OCI-LY7 (cell line): ENCODE measurements around the gene PLD4. TPM values are rescaled to one million over a fixed set of nuclear protein-coding genes. Genes with fewer than 3 reads are reported as not detected.
"Not testable (repeated sequence)": the region's sequence is repeated elsewhere in the genome, so short reads cannot be mapped to it uniquely, and the experiment has no call there.

Experiments used
- BruUV-seq: library from RNA; stranded (reverse); fragments of 400-500 nt; replicated peaks from 2 replicates; lab custom pipeline; 2021; lab: Mats Ljungman, UMichigan
- CTCF ChIA-PET: fragments of 300-600 bp; sonication (Branson Sonifier 250); formaldehyde crosslinking; loops from one replicate; lab custom pipeline; 2022; ENCODE audit warnings: antibody characterized with exemption; ENCODE audit not compliant: unreplicated experiment; lab: Charles Lee
- POLR2A ChIA-PET: fragments of 300-600 bp; sonication (Branson Sonifier 250); formaldehyde crosslinking; loops from one replicate; lab custom pipeline; 2022; ENCODE audit warnings: antibody characterized with exemption; lab: Charles Lee
- DNase-seq: peaks from one replicate; pipeline ENCODE4 v3.0.0-alpha.2; 2015; ENCODE audit warnings: low spot score
- H2AFZ ChIP-seq: fragments of 200-600 bp; sonication (generic), shearing (Covaris generic); 2 replicates; pipeline ENCODE4 v1.6.1; 2014; ENCODE audit warnings: mild to moderate bottlenecking, antibody characterized with exemption, low read length, moderate library complexity
- H3K27ac ChIP-seq: fragments of 200-600 bp; sonication (generic); 2 replicates; pipeline ENCODE4 v1.5.1; 2014; ENCODE audit warnings: mixed run types, low read depth, mild to moderate bottlenecking, moderate library complexity, low read length, inconsistent platforms; ENCODE audit not compliant: poor library complexity, severe bottlenecking
- H3K36me3 ChIP-seq: fragments of 200-600 bp; sonication (generic); 2 replicates; pipeline ENCODE4 v1.6.1; 2014; ENCODE audit warnings: mild to moderate bottlenecking, antibody characterized with exemption, low read length, moderate library complexity, mixed read lengths; ENCODE audit not compliant: insufficient read depth
- H3K4me1 ChIP-seq: fragments of 200-600 bp; sonication (generic); 2 replicates; pipeline ENCODE4 v1.5.1; 2014; ENCODE audit warnings: mild to moderate bottlenecking, low read length; ENCODE audit not compliant: insufficient read depth, poor library complexity, severe bottlenecking
- H3K4me2 ChIP-seq: fragments of 200-600 bp; sonication (generic); 2 replicates; pipeline ENCODE4 v1.6.1; 2014; ENCODE audit warnings: mild to moderate bottlenecking, low read length
- H3K4me3 ChIP-seq: fragments of 200-600 bp; sonication (generic); 2 replicates; pipeline ENCODE4 v1.5.1; 2014; ENCODE audit warnings: mild to moderate bottlenecking, low read depth, low read length; ENCODE audit not compliant: poor library complexity, severe bottlenecking
- H3K79me2 ChIP-seq: fragments of 200-600 bp; sonication (generic); 2 replicates; pipeline ENCODE4 v1.6.1; 2016; ENCODE audit warnings: low read depth, mild to moderate bottlenecking, low read length, moderate library complexity, mixed read lengths; ENCODE audit not compliant: insufficient read depth
- H3K9me2 ChIP-seq: fragments of 200-600 bp; sonication (generic); 2 replicates; pipeline ENCODE4 v1.6.1; 2016; ENCODE audit warnings: mild to moderate bottlenecking, low read length, mixed read lengths; ENCODE audit not compliant: insufficient read depth
- H3K9me3 ChIP-seq: fragments of 200-600 bp; sonication (generic); 2 replicates; pipeline ENCODE4 v1.6.1; 2014; ENCODE audit warnings: mild to moderate bottlenecking, mixed run types, low read length, mixed read lengths
- H4K20me1 ChIP-seq: fragments of 200-600 bp; sonication (generic); 2 replicates; pipeline ENCODE4 v1.6.1; 2014; ENCODE audit warnings: mild to moderate bottlenecking, antibody characterized with exemption, low read length, moderate library complexity, mixed read lengths; ENCODE audit not compliant: insufficient read depth
- CTCF ChIP-seq: fragments of 200-600 bp; sonication (generic); conservative IDR thresholded peaks from 2 replicates; pipeline ENCODE4 v1.5.1; 2014; ENCODE audit warnings: mild to moderate bottlenecking, antibody characterized with exemption, low read length, moderate library complexity, mixed read lengths
- EZH2phosphoT487 ChIP-seq: fragments of 200-600 bp; sonication (generic); IDR thresholded peaks from 2 replicates; pipeline ENCODE4 v1.6.1; 2018; ENCODE audit warnings: low read depth, borderline replicate concordance, mild to moderate bottlenecking, mixed run types, antibody characterized with exemption, low read length, moderate library complexity, mixed read lengths
- intact Hi-C: fragments of 100-400 bp; cut with micrococcal nuclease; formaldehyde crosslinking; loops from one replicate; pipeline ENCODE4 v1.10.0; 2022; ENCODE audit not compliant: unreplicated experiment
- total RNA-seq, 2 experiments: library from RNA; depleted of rRNA in 1 of 2; stranded (reverse); fragments of >200 nt in 1 of 2; shearing (Covaris generic) in 1 of 2; gene quantifications; 2 replicates each; pipeline ENCODE4 v1.2.3, GENCODE V29; 2014 to 2022

The PLD4 gene
- total RNA-seq, 2 experiments from 2014 or later = 0.66 to 5.1 TPM

- no peak for TF ChIP-seq CTCF
- ChIA-PET POLR2A (no interaction called here), CTCF (no interaction called here)
- no peaks in the 10 kb centered on the region for H3K9me2 ChIP-seq
- no peak overlapping the region for H3K27ac ChIP-seq
- no peak overlapping the region for H3K4me3 ChIP-seq
- H3K4me1 ChIP-seq = no peaks in the 10 kb centered on the region
- BruUV-seq = no TSS peak
- intact Hi-C loops = no loop called here
- H3K36me3 ChIP-seq = no peaks in the 10 kb centered on the region
- H2AFZ ChIP-seq = no peak overlapping the region
- no peaks in the 10 kb centered on the region for H3K79me2 ChIP-seq
- H3K9me3 ChIP-seq = no peaks in the 10 kb centered on the region
- DNase-seq = no peak
- no peaks in the 10 kb centered on the region for H4K20me1 ChIP-seq
- H3K4me2 ChIP-seq = no peak overlapping the region
Measured at GRCh38 chr14:104948736-104949031, 24.0 kb downstream of the PLD4 start.

DNA sequence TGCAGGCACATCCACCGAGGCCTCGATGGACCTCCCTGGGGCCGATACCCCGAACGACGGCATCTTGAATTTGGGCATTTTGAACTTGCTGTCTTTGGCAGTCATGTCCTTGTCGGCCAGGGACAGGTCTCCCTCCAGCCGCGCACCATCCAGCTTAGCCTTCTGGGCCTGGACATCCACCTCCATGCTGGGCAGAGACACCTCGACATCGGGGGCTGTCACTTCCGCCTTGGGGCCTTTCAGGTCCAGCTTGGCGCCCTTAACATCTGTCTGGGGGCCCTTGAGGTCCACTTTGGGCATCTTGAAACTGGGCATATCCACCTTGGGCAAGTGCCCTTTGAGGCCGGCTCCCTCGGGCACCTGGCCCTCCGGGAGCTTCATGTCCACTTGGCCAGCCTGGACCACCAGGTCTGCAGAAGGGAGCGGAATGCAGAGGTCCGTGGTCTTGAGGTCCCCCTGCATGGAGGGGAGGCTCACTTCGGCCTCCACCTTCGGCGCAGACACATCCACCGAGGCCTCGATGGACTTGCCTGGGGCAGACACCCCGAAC lies 24.8 kb downstream of the PLD4 start:
- H3K4me1 ChIP-seq, H3K4me2 ChIP-seq, H3K36me3 ChIP-seq, intact Hi-C loops, H4K20me1 ChIP-seq, H2AFZ ChIP-seq, H3K4me3 ChIP-seq, DNase-seq, CTCF ChIA-PET, H3K9me2 ChIP-seq, POLR2A ChIA-PET, BruUV-seq, H3K9me3 ChIP-seq, H3K27ac ChIP-seq, H3K79me2 ChIP-seq: not testable (repeated sequence)

GRCh38 chr14:104950021-104950420 lies 25.3 kb downstream of the PLD4 start:
- no peak overlapping the region for H3K4me3 ChIP-seq
- no peaks in the 10 kb centered on the region for H3K79me2 ChIP-seq
- no peak overlapping the region for H3K27ac ChIP-seq
- no TSS peak for BruUV-seq
- no peak overlapping the region for H3K4me2 ChIP-seq
- CTCF ChIA-PET = no interaction called here
- POLR2A ChIA-PET = no interaction called here
- no peaks in the 10 kb centered on the region for H3K9me3 ChIP-seq
- intact Hi-C loops = no loop called here
- TF ChIP-seq EZH2phosphoT487 = no peak
- TF ChIP-seq CTCF = no peak
- no peaks in the 10 kb centered on the region for H3K9me2 ChIP-seq
- no peak overlapping the region for H2AFZ ChIP-seq
- H4K20me1 ChIP-seq = no peaks in the 10 kb centered on the region
- no peaks in the 10 kb centered on the region for H3K4me1 ChIP-seq
- DNase-seq = no peak
- no peaks in the 10 kb centered on the region for H3K36me3 ChIP-seq

- H3K79me2 ChIP-seq, H3K9me2 ChIP-seq, POLR2A ChIA-PET, DNase-seq, H4K20me1 ChIP-seq, H3K36me3 ChIP-seq, H3K4me2 ChIP-seq, H3K27ac ChIP-seq, H3K4me1 ChIP-seq, H2AFZ ChIP-seq, H3K4me3 ChIP-seq, CTCF ChIA-PET, H3K9me3 ChIP-seq, BruUV-seq, intact Hi-C loops: not testable (repeated sequence)
Measured at GRCh38 chr14:104950701-104951100, 26.0 kb downstream of the PLD4 start.

GRCh38 chr14:104951863-104952657 lies 27.4 kb downstream of the PLD4 start:
- H3K36me3 ChIP-seq, H3K4me2 ChIP-seq, POLR2A ChIA-PET, H3K4me3 ChIP-seq, H4K20me1 ChIP-seq, H3K9me3 ChIP-seq, H2AFZ ChIP-seq, H3K4me1 ChIP-seq, H3K27ac ChIP-seq, H3K9me2 ChIP-seq, intact Hi-C loops, H3K79me2 ChIP-seq, DNase-seq, BruUV-seq, CTCF ChIA-PET: not testable (repeated sequence)
